Progenitor cell of endocrine pancreas (in vitro differentiated cells): ENCODE measurements around the gene CPNE7. TPM values are rescaled to one million over a fixed set of nuclear protein-coding genes. Genes with fewer than 3 reads are reported as not detected.

ENCODE experiments used
- DNase-seq: peaks from one replicate; pipeline ENCODE4 v3.0.0; 2021; ENCODE audit warnings: low spot score; ENCODE audit not compliant: unreplicated experiment
- H3K27ac Mint-ChIP-seq: 2 replicates; pipeline ENCODE4 v1.8.0; 2021; ENCODE audit warnings: mild to moderate bottlenecking, moderate library complexity, mixed read lengths
- H3K27me3 Mint-ChIP-seq: 2 replicates; pipeline ENCODE4 v1.8.0; 2021; ENCODE audit warnings: mixed read lengths
- H3K36me3 Mint-ChIP-seq: 2 replicates; pipeline ENCODE4 v1.8.0; 2022; ENCODE audit warnings: mixed read lengths; ENCODE audit not compliant: insufficient read depth
- H3K4me1 Mint-ChIP-seq: 2 replicates; pipeline ENCODE4 v1.8.0; 2021; ENCODE audit warnings: low read depth, mixed read lengths
- H3K4me3 Mint-ChIP-seq: 2 replicates; pipeline ENCODE4 v1.8.0; 2021; ENCODE audit warnings: low read depth, mild to moderate bottlenecking, moderate library complexity, mixed read lengths
- H3K9me3 Mint-ChIP-seq: 2 replicates; pipeline ENCODE4 v1.8.0; 2021; ENCODE audit warnings: low read depth, mixed read lengths
- CTCF ChIP-seq: fragments of 200-600 bp; sonication (generic); IDR thresholded peaks from one replicate; pipeline ENCODE4 v1.5.0; 2021; ENCODE audit warnings: antibody characterized with exemption, mild to moderate bottlenecking; ENCODE audit not compliant: unreplicated experiment
- long read RNA-seq: library from polyadenylated mRNA; unstranded; transcript quantifications from one replicate; pipeline ENCODE4 v2.0.0, GENCODE V29; 2020
- total RNA-seq: library from RNA; stranded (reverse); gene quantifications from 2 replicates; pipeline ENCODE4 v1.2.1, GENCODE V29; 2021

The CPNE7 gene
- total RNA-seq, result 0.41 and 0.84 TPM in 2 replicates
- long read RNA-seq, result 0 reads

GRCh38 chr16:89575247-89576152, at the start of gene CPNE7:
Gene CPNE7, plus strand, starts transcription at chr16:89575758. Its CDS starts 140 bp downstream, at chr16:89575898.
- Mint-ChIP-seq H3K4me1 (peaks cover 4% of the 10 kb centered on the region), H3K27ac (no peak within 1 kb of the TSS), H3K36me3 (no peaks in the 10 kb centered on the region), H3K4me3 (no peak within 1 kb of the TSS), H3K9me3 (no peaks in the 10 kb centered on the region), H3K27me3 (peaks cover 50% of the 10 kb centered on the region)
- no peak for TF ChIP-seq CTCF
- no peak for DNase-seq

DNA sequence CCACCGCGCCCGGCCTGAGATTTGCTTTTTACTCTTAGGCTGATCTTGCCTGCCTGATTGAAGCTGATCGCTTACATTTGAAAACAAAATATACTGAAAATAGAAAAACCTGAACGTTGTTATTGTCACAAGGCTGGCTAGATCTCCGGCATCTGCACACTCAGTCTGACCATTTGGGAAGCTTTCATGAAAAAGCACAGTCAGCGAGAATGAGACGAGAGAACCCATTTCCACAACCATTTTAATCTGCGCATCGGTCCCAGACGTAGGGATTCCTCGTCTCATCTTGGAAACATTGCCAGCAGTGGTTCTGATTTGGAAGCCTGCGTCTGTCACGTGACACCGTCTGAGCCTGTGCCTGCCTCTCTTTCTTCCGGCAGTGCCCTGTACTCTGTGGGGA, 46.5 kb upstream of the CPNE7 start:
- H3K27ac Mint-ChIP-seq, result no peak overlapping the region
- no peaks in the 10 kb centered on the region for H3K9me3 Mint-ChIP-seq
- H3K4me3 Mint-ChIP-seq, result no peak overlapping the region
- H3K27me3 Mint-ChIP-seq, result no peaks in the 10 kb centered on the region
- TF ChIP-seq CTCF, result no peak
- H3K4me1 Mint-ChIP-seq, result no peaks in the 10 kb centered on the region
- H3K36me3 Mint-ChIP-seq, result peaks cover 21% of the 10 kb centered on the region
- no peak for DNase-seq

DNA sequence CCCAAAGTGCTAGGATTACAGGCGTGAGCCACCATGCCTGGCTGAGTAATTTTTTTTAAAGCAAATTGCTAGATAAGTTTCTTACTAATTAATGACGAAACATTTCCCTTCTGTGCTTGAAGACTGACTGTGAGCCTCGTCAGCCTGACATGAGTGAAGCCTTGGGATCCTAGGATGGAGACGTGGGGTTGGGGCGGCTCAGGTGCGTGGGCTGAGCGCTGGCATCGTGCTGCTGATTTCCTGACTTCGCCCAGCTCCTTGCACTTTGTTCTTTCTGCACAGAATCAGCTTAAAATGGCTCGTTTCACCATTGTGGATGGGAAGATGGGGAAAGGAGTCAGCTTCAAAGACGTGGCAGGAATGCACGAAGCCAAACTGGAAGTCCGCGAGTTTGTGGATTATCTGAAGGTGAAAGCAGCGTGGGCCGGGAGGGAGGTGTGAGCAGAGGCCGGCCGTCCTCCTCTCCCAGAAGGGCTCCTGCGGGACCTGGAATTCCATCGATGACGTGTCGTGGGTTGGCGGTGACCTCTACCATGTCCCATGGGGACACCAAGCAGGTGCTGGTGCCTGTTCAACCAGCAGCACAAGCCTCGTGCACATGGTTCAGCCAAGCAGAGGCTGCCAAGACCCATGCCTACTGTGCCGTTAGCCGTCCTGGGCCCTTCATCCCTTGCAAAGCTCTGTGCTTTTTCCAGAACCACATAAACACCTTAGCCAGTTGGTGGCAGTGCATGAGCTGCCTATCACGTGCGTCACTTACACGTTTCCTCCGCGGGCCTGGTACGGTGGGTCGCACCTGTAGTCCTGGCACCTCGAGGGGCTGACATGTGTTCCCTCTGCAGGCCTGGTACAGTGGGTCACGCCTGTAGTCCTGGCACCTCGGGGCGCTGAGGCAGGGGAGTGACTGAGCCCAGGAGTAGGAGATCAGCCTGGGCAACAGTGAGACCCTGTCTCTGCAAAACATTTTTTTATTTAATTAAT, 44.9 kb upstream of the CPNE7 start:
- Mint-ChIP-seq H3K36me3 (peaks cover 30% of the 10 kb centered on the region), H3K9me3 (no peaks in the 10 kb centered on the region), H3K4me3 (no peak overlapping the region), H3K27me3 (no peaks in the 10 kb centered on the region), H3K27ac (no peak overlapping the region), H3K4me1 (no peaks in the 10 kb centered on the region)
- no peak for TF ChIP-seq CTCF
- no peak for DNase-seq

- DNase-seq, result no peak
- no peak overlapping the region for H3K4me3 Mint-ChIP-seq
- no peak for TF ChIP-seq CTCF
- H3K9me3 Mint-ChIP-seq, result no peaks in the 10 kb centered on the region
- H3K27ac Mint-ChIP-seq, result no peak overlapping the region
- no peaks in the 10 kb centered on the region for H3K4me1 Mint-ChIP-seq
- H3K36me3 Mint-ChIP-seq, result peaks cover 28% of the 10 kb centered on the region
- no peaks in the 10 kb centered on the region for H3K27me3 Mint-ChIP-seq
Observed at GRCh38 chr16:89531821-89532526, 43.6 kb upstream of the CPNE7 start.
